SH-SY5Y (cell line): ENCODE measurements around the gene SCGB3A2.

Source experiments
- GATA2 ChIP-seq: IDR thresholded peaks from 2 replicates; pipeline ENCODE4 v1.6.1; 2011; ENCODE audit warnings: mild to moderate bottlenecking, low read depth, low read length
- GATA3 ChIP-seq: IDR thresholded peaks from 2 replicates; pipeline ENCODE4 v1.6.1; 2011; ENCODE audit warnings: low read depth, mild to moderate bottlenecking, low read length, moderate library complexity

The SCGB3A2 gene

DNA sequence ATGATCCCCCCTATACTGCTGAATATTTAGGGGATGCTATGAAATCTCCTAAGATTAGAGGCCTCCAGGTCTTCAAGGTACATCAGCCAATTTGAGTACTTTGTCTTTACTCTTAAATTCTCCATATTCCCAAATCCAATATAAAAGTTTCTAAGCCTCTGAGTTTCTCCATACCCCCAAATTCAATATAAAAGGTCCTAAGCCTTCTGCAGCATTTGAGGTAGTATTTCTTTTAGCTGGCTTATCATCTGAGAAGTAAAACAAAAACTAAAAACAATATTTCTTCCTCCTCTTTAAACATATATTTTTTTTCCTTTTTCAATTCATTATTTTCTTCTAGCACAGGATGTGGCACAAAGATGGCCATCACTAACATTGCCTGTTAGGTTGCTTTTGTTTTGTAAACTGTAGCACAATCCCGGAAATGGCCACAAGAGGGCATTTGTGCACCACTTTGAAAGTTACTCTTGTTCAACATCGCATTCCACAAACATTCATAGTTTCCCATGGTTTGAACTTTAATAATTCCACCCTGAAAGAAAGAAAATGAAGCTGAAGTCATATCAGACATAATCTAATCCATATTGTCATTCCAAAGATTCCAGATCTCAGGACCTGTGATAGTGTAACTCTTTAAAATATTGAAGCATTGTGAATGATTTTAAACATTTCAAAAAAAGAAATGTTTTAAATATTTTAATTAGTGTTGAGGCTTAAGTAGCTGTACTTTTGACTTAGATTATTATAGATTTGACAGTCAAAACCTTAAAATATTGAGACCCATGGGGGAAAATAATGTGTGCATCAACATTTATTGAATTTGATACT is 21.0 kb upstream of the SCGB3A2 start:
- TF ChIP-seq GATA3 (no peak), GATA2 (no peak)

DNA sequence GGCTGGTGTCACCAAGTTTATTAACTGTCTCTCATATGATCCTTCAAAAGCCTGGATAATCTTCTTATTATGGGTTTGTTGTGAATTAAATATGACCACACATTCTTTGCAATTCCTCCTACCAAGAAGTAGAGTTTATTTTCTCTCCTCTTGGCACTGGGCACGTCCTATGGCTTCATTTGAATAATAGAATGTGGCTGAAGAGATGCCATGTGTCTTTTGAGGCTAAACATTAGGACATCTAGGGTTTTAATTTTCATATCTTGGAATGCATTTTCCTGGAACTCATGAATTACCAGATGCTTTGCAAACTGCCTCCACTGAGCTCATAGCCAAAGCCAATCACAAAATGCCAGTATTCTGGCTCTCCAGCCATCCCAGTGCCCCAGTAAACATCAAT is 19.9 kb upstream of the SCGB3A2 start:
- TF ChIP-seq GATA3 (no peak), GATA2 (no peak)

DNA sequence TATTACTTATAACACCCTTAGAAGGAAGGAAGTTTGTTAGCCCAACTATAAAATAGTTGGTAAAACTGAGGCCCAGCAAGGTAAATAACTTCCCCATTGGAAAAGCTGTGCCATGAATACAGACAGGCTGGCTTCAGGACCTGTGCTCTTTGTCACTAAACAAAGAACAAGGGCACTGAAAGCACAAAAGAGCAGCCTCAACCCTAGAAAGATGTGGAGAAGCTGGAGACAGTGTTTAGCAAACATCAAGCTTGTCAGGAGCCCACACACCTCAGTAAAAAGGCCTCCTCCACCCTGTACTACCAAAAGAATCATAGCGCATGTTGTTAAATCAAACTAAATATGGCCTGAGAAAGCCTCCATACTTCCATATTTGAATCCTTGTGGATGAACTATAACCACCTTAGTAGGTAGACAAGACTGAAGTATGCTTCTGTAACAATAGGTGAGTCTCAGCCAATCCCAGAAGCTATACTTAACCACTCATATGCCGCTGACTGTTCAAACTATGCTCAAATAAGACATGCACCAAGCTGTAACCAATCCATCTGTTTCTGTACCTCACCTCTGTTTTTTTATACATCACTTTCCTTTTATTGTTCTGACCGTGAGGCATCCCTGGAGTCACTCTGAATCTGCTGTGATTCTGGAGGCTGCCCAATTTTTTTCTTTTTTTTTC is 18.4 kb upstream of the SCGB3A2 start:
- TF ChIP-seq GATA3 (no peak), GATA2 (no peak)

GRCh38 chr5:147860641-147861025 is 17.9 kb upstream of the SCGB3A2 start:
- TF ChIP-seq GATA2 (no peak), GATA3 (no peak)

GRCh38 chr5:147863454-147864158 is 14.9 kb upstream of the SCGB3A2 start:
- TF ChIP-seq GATA2 (no peak), GATA3 (no peak)

DNA sequence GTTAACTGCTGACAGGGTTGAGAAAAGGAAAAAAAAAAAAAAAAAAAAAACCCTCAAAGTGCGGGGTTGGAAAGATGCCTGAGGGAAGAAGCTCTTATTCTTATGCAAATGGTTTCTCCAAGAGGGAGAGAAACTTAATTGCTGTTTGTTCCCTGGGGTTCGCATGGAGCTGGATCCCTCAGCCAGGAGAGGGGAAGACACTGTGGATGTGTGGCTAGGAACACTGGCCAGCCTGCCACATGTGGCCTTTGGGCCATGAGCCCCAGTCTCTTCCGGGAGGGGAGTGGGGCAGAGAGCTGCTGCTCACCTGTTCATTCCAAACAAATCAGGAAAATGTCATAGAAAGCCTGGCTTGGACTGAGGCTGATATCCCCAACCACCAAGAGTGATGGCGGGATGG is 9.4 kb upstream of the SCGB3A2 start:
- no peak for TF ChIP-seq GATA3
- TF ChIP-seq GATA2 = no peak

- TF ChIP-seq GATA2 (no peak), GATA3 (no peak)
These were observed 3.6 kb upstream of the SCGB3A2 start for GRCh38 chr5:147874910-147875367.

DNA sequence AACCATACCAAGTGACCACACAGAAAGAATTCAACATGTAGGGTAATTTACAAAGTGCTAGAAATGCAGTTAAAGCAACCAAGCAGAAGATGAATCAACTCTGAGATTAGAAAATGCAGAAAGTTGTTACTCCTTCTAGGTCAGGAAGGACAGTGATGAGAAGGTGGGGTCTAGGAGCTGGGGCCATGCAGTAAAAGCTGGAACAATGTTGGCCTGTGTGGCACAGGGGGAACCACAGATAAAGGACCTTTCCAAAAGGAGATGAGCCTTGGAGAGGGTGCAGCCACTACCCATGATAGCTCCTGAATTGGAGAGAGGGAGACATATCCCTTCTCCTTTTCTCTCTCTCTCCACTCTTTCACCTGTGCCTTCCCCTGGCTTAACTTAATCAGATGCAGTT is 2.4 kb upstream of the SCGB3A2 start:
- TF ChIP-seq GATA3 (no peak), GATA2 (no peak)

DNA sequence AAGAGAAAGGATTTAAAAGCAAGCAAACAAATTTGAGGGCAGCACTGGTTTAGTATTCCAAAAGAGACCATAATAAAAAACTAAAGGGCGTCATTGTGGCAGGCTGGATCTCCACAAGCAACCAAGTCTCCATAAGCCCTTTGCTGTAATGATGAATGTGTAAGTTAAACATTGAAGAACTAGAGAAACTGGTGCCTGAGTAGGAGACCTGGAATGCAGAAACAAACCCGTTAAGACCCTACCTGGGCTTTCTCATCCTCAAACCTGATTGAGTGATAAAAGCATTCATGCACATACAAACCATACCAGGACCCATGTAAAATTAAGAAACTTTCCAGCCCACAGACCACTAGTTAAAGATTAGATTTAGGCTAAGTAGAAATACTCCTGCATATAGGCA is 1.9 kb upstream of the SCGB3A2 start:
- TF ChIP-seq GATA3 (no peak), GATA2 (no peak)

GRCh38 chr5:147879784-147880183 is 1.3 kb downstream of the SCGB3A2 start:
- TF ChIP-seq GATA2 (no peak), GATA3 (no peak)

DNA sequence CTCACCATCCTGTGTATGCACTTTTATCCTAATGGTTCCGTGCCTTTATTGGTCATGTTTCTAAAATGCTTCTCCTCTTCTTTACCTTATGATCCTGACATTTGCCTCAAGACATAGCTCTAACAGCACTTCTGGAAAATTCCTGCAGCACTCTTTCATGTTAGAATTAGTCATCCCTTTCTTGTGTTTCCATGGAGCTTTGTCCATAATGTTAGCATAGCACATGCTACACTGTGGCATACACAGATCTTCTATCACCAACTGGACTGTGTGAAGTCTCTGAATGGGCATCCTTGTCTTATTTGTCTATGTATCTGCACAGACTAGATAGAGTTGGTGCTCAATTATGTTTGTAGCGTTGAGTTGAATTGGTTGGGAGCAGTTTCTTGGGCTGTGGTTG is 2.0 kb downstream of the SCGB3A2 start:
- TF ChIP-seq GATA2 = no peak
- TF ChIP-seq GATA3 = no peak

GRCh38 chr5:147882586-147883313 is 4.2 kb downstream of the SCGB3A2 start:
- no peak for TF ChIP-seq GATA3
- no peak for TF ChIP-seq GATA2

DNA sequence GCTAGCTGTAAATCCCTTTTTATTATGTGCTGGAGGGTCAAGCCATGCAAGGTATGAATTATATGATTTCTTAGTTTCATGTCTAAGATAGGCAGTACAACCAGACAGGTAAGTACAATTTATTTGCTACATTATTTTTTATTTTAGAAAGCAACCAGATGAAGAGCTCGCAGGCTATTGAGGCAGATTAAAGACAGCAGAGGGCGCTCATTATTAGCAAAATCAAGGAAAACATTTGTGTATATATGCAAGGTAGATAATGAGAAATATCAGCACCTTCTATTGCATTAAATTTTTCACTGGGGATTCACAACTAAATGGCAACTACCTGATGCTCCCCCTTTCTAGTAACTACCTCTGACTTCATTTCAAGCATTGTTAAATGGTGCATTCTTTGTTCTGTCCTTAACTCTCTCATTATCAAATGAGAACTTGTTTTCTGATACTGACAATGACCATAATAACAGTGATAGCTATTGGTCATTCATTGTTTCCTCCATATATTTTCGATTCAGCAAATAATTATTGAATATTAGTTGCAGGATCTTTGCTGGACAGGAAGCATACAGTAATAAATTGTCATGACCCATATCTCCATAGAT is 8.6 kb downstream of the SCGB3A2 start:
- TF ChIP-seq GATA3 (no peak), GATA2 (no peak)

- no peak for TF ChIP-seq GATA2
- TF ChIP-seq GATA3 = no peak
These were observed 9.4 kb downstream of the SCGB3A2 start for GRCh38 chr5:147887930-147888329.
